ENCODE measurements around the gene PLGRKT. TPM values are rescaled to one million over a fixed set of nuclear protein-coding genes. Genes with fewer than 3 reads are reported as not detected.

PLGRKT gene
- total and polyA plus RNA-seq, 2 donors (not counting 3 experiments of a cell fraction or from before 2014, with no cell fraction given), result 3.8 to 21.2 TPM

GRCh38 chr9:5310851-5311250 is 126.9 kb downstream of the PLGRKT start:
- no peak overlapping the region for H3K4me2 ChIP-seq (ENCODE audit: insufficient read depth, low read length)
- H2AFZ ChIP-seq (ENCODE audit: low read depth, low read length), result no peak overlapping the region
- no peaks in the 10 kb centered on the region for H4K20me1 ChIP-seq (replicated peaks; ENCODE audit: control insufficient read depth, extremely low read depth, insufficient read depth, low read length)
- no peak overlapping the region for H3K9ac ChIP-seq (replicated peaks; ENCODE audit: extremely low read depth, insufficient read depth, low read length)
- intact Hi-C loops (cut with micrococcal nuclease) (no loop called here), dilution Hi-C loops (cut with MboI; ENCODE audit: extremely low pct_ligation_motif_present, low sequenced_read_pairs) (no loop called here)
- H3K4me1 ChIP-seq (ENCODE audit: control insufficient read depth, extremely low read depth, insufficient read depth, low read length), result no peaks in the 10 kb centered on the region
- BruUV-seq (replicated peaks), result no TSS peak
- ChIA-PET CTCF (no interaction called here), POLR2A (no interaction called here)
- H3K79me2 ChIP-seq (ENCODE audit: control insufficient read depth, insufficient read depth, low read length), result no peaks in the 10 kb centered on the region
- no peak overlapping the region for H3K4me3 ChIP-seq (replicated peaks in 1 of 3; ENCODE audit: insufficient read depth in 1 of 3, low read depth in 1 of 3, low read length in 3 of 3)
- no peaks in the 10 kb centered on the region for H3K36me3 ChIP-seq (ENCODE audit: control insufficient read depth in 2 of 2, extremely low read depth in 1 of 2, insufficient read depth in 2 of 2, low read length in 2 of 2)
- no peak for TF ChIP-seq MAX (IDR thresholded peaks at IDR 0.05; ENCODE audit: insufficient read depth, insufficient read length)
- TF ChIP-seq, protein P1, sequence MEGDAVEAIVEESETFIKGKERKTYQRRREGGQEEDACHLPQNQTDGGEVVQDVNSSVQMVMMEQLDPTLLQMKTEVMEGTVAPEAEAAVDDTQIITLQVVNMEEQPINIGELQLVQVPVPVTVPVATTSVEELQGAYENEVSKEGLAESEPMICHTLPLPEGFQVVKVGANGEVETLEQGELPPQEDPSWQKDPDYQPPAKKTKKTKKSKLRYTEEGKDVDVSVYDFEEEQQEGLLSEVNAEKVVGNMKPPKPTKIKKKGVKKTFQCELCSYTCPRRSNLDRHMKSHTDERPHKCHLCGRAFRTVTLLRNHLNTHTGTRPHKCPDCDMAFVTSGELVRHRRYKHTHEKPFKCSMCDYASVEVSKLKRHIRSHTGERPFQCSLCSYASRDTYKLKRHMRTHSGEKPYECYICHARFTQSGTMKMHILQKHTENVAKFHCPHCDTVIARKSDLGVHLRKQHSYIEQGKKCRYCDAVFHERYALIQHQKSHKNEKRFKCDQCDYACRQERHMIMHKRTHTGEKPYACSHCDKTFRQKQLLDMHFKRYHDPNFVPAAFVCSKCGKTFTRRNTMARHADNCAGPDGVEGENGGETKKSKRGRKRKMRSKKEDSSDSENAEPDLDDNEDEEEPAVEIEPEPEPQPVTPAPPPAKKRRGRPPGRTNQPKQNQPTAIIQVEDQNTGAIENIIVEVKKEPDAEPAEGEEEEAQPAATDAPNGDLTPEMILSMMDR (IDR thresholded peaks at IDR 0.05; ENCODE audit: extremely low read depth in 1 of 2, insufficient read depth in 1 of 2, low read depth in 1 of 2, low read length in 2 of 2), result no peak
- TF ChIP-seq POLR2AphosphoS5 (IDR thresholded peaks at IDR 0.05; ENCODE audit: insufficient read depth, low read depth, low read length), result no peak
- TF ChIP-seq MYC (IDR thresholded peaks at IDR 0.05; ENCODE audit: low read depth, low read length), result no peak
- TF ChIP-seq POLR2A (IDR thresholded peaks at IDR 0.05; ENCODE audit: low read depth, low read length), result no peak
- TF ChIP-seq EZH2 (IDR thresholded peaks at IDR 0.05; ENCODE audit: borderline replicate concordance, low read depth, low read length, severe bottlenecking), result no peak
- TF ChIP-seq FOS (IDR thresholded peaks at IDR 0.05; ENCODE audit: borderline replicate concordance, insufficient read depth, low read length), result no peak
- no peak for TF ChIP-seq JUN (IDR thresholded peaks at IDR 0.05; ENCODE audit: borderline replicate concordance, insufficient read depth, insufficient read length, low read depth)
- FAIRE-seq (no peak), DNase-seq (ENCODE audit: low read depth, low spot score) (no peak)
- H3K9me1 ChIP-seq (replicated peaks; ENCODE audit: control insufficient read depth, extremely low read depth, insufficient read depth, low read length), result no peaks in the 10 kb centered on the region
- H3K27me3 ChIP-seq (ENCODE audit: control insufficient read depth in 2 of 2, insufficient read depth in 2 of 2, low read length in 2 of 2), result peaks cover 12 to 17% of the 10 kb centered on the region in 2 experiments
- no peaks in the 10 kb centered on the region for H3K9me3 ChIP-seq (replicated peaks; ENCODE audit: control insufficient read depth, insufficient read depth, low read length)
- no peak overlapping the region for H3K27ac ChIP-seq (ENCODE audit: insufficient read depth, low read depth, low read length)

Small RNAs within 50 kb of the gene (small RNA-seq; reads per million reads assigned to genes)
- not detected for gene AL135786.1 (ENCODE audit: insufficient read depth, insufficient read length, low read depth, low replicate concordance)
- not detected for gene HMGN2P31 (ENCODE audit: insufficient read depth, insufficient read length, low read depth, low replicate concordance)

Other genes starting within 250 kb of the PLGRKT start
- gene INSL4, start 206.5 kb downstream of the PLGRKT start, total RNA-seq, result not detected in 2 replicates
- gene INSL4, start 206.5 kb downstream of the PLGRKT start, polyA plus RNA-seq, result not detected in 2 replicates
- gene RLN2, start 133.2 kb downstream of the PLGRKT start, total RNA-seq, result 0.48 TPM in 1 of 2 replicates, not detected in the other
- gene RLN2, start 133.2 kb downstream of the PLGRKT start, polyA plus RNA-seq, result 0.41 and 0.43 TPM in 2 replicates
- not detected in 2 replicates for gene RLN1, start 98.0 kb downstream of the PLGRKT start, total RNA-seq
- gene RLN1, start 98.0 kb downstream of the PLGRKT start, polyA plus RNA-seq, result not detected in 2 replicates
- 26.8 and 29.7 TPM in 2 replicates for gene CD274, start 12.6 kb upstream of the PLGRKT start, total RNA-seq
- gene CD274, start 12.6 kb upstream of the PLGRKT start, polyA plus RNA-seq, result 25.4 and 27.9 TPM in 2 replicates
- 9.5 and 9.7 TPM in 2 replicates for gene PDCD1LG2, start 72.6 kb upstream of the PLGRKT start, total RNA-seq
- 7.9 and 9.6 TPM in 2 replicates for gene PDCD1LG2, start 72.6 kb upstream of the PLGRKT start, polyA plus RNA-seq
- gene RIC1, start 191.2 kb upstream of the PLGRKT start, total RNA-seq, result 23.5 and 24.8 TPM in 2 replicates
- 14.0 and 14.2 TPM in 2 replicates for gene RIC1, start 191.2 kb upstream of the PLGRKT start, polyA plus RNA-seq

Measured in endothelial cell of umbilical vein (primary cell).